Gastrocnemius medialis (tissue), 4 donors: Measurements from ENCODE around the gene GPD1. TPM values are rescaled to one million over a fixed set of nuclear protein-coding genes. Genes with fewer than 3 reads are reported as not detected.
A peak's percentile ranks its signal among the peaks of the same experiment; 100 is the strongest.

ENCODE experiments used
- ATAC-seq, 2 donors: fragments of 150-250 bp; one replicate each; pipeline ENCODE4 v1.9.1; 2016
- DNase-seq, 2 donors: peaks; one replicate each; pipeline ENCODE4 v3.0.0-alpha.2; 2019
- H3K27ac ChIP-seq, 4 donors: fragments of 200-600 bp; sonication (generic); 1 replicate in 1 of 4; 2 replicates in 3 of 4; pipeline ENCODE4 v1.5.1; 2016 to 2018; ENCODE audit warnings: mild to moderate bottlenecking in 2 of 4, moderate library complexity in 1 of 4
- H3K27me3 ChIP-seq, 3 donors: fragments of 200-600 bp; sonication (generic) in 2 of 3; 1 replicate in 1 of 3; 2 replicates in 2 of 3; pipeline versions ENCODE4 v1.5.1 to v1.6.0; 2016 to 2019; ENCODE audit warnings: mild to moderate bottlenecking in 1 of 3, moderate library complexity in 1 of 3
- H3K36me3 ChIP-seq, 2 donors: fragments of 200-600 bp; sonication (generic) in 1 of 2; one replicate each; pipeline ENCODE4 v1.5.1; 2017 to 2018
- H3K4me1 ChIP-seq, 2 donors: fragments of 200-600 bp; sonication (generic) in 1 of 2; one replicate each; pipeline ENCODE4 v1.5.1; 2016 to 2017; ENCODE audit warnings: mild to moderate bottlenecking in 2 of 2
- H3K4me3 ChIP-seq, 4 donors: fragments of 200-600 bp; sonication (generic) in 3 of 4; 1 replicate in 1 of 4; 2 replicates in 3 of 4; pipeline ENCODE4 v1.5.1; 2016 to 2019; ENCODE audit warnings: mild to moderate bottlenecking in 2 of 4
- H3K9me3 ChIP-seq, 3 donors: fragments of 200-600 bp; sonication (generic) in 2 of 3; 1 replicate in 1 of 3; 2 replicates in 2 of 3; pipeline ENCODE4 v1.5.1; 2016 to 2019
- CTCF ChIP-seq, 5 experiments: fragments of 450-650 bp in 3 of 5; fragments of 200-600 bp in 2 of 5; sonication (generic) in 2 of 5; IDR thresholded peaks in 4 of 5; conservative IDR thresholded peaks in 1 of 5; 1 replicate in 4 of 5; 2 replicates in 1 of 5; pipeline ENCODE4 v1.5.1; 2016 to 2019; ENCODE audit warnings: antibody characterized with exemption in 5 of 5, mild to moderate bottlenecking in 3 of 5, moderate library complexity in 3 of 5
- POLR2A ChIP-seq, 2 donors: fragments of 450-650 bp; IDR thresholded peaks; one replicate each; pipeline ENCODE4 v1.6.1; 2017; ENCODE audit warnings: antibody characterized with exemption in 2 of 2, mild to moderate bottlenecking in 2 of 2, moderate library complexity in 2 of 2
- in situ Hi-C, 4 donors: fragments of 200-750 bp; cut with MboI; loops; one replicate each; pipeline versions ENCODE4 v1.15.0 to v1.8.0; 2017; ENCODE audit warnings: low sequenced_read_pairs in 4 of 4
- intact Hi-C: fragments of 100-400 bp; cut with DNase I; formaldehyde crosslinking; loops from one replicate; pipeline ENCODE4 v1.15.1; 2023; ENCODE audit warnings: low total_unique reads
- total RNA-seq, 4 donors: library from RNA; depleted of rRNA; stranded (reverse); fragments of >200 nt; gene quantifications; one replicate each; pipeline versions ENCODE4 v1.1.0 to v1.2.3, GENCODE V29; 2016

The GPD1 gene
- total RNA-seq, 4 donors from 2014 or later: 68.2 to 763 (median 288) TPM

DNA sequence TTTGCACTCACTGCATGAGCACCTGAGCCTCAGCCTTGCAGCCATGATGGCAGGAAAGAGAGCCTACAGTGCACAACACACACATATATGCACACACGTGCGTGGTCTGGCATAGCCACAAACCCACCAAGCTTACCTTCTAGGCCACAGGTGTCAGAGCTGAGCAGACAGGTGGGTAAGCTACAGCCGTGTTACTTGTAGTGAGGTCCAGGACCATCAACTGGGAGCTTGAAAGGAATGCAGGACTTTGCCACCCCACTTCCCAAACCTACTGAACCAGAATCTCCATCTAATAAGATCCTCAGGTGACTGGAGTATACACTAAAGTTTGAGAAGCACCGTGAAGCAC is 43.7 kb upstream of the GPD1 start:
- H3K27ac ChIP-seq: no peak overlapping the region
- H3K36me3 ChIP-seq: no peaks in the 10 kb centered on the region
- H3K27me3 ChIP-seq: peaks cover 0 to 9% (median 0%) of the 10 kb centered on the region in 3 donors
- intact Hi-C loops: no loop called here
- DNase-seq (no peak), ATAC-seq (no peak)
- no peak for TF ChIP-seq CTCF (IDR thresholded peaks at IDR 0.05 in 4 of 5, conservative IDR thresholded peaks at IDR 0.05 in 1 of 5)
- no peak for TF ChIP-seq POLR2A (IDR thresholded peaks at IDR 0.05)
- in situ Hi-C loops: no loop called here
- H3K4me1 ChIP-seq: peaks cover 14 to 15% of the 10 kb centered on the region in 2 donors
- H3K4me3 ChIP-seq: no peak overlapping the region
- no peaks in the 10 kb centered on the region for H3K9me3 ChIP-seq

DNA sequence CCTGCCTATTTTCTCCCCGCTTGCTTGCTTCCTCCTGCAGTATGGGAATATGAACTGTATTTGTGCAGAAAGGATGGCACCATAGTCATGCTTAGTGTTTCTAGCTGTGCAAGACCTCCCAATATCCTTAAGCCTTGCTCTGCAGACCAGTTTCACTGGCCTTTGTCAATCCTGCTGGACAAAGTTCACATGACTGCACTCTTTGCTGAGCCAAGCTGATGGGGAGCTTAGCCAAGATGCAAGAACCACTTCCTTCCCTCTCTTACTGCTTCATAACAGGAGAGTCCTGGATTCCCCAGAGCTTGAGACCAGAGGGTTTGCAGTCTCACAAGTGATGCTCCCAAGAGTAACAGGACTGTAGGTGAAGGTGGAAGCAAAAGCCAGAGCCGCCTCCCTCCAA is 42.6 kb upstream of the GPD1 start:
- peaks cover 8 to 10% of the 10 kb centered on the region in 2 donors for H3K4me1 ChIP-seq
- no peak for ATAC-seq
- intact Hi-C loops: no loop called here
- no peak overlapping the region for H3K27ac ChIP-seq
- H3K27me3 ChIP-seq: peaks cover 0 to 8% (median 0%) of the 10 kb centered on the region in 3 donors
- DNase-seq: peak in 1 of 2 donors; percentile 11
- TF ChIP-seq CTCF (IDR thresholded peaks at IDR 0.05 in 4 of 5, conservative IDR thresholded peaks at IDR 0.05 in 1 of 5): no peak
- no peak for TF ChIP-seq POLR2A (IDR thresholded peaks at IDR 0.05)
- in situ Hi-C loops: no loop called here
- H3K36me3 ChIP-seq: no peaks in the 10 kb centered on the region
- no peak overlapping the region for H3K4me3 ChIP-seq
- H3K9me3 ChIP-seq: no peaks in the 10 kb centered on the region

DNA sequence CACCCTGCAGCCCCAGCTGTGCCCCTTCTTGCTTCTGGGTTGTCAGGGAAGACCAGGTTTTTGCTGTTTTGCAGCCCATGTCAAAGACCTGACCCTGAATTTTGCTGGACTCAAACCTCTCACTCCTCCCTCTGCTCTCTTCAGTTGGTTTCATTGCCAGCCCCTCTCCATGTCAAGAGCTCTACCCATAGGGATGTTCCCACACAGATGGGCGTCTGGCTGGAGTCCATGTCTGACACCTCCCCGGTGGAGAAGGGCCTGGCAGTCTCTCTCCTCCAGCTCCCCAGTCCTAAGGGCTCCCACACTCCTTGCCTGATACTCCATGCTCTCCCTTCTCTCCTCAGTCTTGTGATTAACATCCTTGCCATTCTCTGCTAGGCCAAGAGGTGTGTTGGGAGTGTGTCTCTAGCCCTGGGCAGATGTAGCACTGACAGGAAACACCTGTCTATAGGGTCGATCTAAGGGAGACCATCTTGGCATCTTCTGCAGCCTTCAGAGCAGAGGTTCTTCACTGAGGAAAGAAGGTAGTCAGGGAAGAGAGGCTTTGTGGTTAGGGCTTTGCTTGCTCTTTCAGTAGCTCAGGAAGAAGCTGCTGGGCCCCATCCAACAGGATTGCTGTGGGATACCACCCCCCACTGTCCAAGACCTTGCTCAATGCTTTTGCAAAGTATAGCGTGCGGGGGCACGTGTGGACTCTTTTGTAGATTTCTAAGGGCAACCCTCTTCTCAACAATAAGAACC is 41.7 kb upstream of the GPD1 start:
- H3K9me3 ChIP-seq: no peaks in the 10 kb centered on the region
- no peak overlapping the region for H3K27ac ChIP-seq
- H3K36me3 ChIP-seq: no peaks in the 10 kb centered on the region
- peaks cover 0 to under 1% of the 10 kb centered on the region in 2 donors for H3K4me1 ChIP-seq
- intact Hi-C loops: no loop called here
- TF ChIP-seq CTCF (IDR thresholded peaks at IDR 0.05 in 4 of 5, conservative IDR thresholded peaks at IDR 0.05 in 1 of 5) (no peak), POLR2A (IDR thresholded peaks at IDR 0.05) (no peak)
- DNase-seq (no peak), ATAC-seq (no peak)
- no peak overlapping the region for H3K4me3 ChIP-seq
- in situ Hi-C loops: no loop called here
- H3K27me3 ChIP-seq: no peaks in the 10 kb centered on the region

DNA sequence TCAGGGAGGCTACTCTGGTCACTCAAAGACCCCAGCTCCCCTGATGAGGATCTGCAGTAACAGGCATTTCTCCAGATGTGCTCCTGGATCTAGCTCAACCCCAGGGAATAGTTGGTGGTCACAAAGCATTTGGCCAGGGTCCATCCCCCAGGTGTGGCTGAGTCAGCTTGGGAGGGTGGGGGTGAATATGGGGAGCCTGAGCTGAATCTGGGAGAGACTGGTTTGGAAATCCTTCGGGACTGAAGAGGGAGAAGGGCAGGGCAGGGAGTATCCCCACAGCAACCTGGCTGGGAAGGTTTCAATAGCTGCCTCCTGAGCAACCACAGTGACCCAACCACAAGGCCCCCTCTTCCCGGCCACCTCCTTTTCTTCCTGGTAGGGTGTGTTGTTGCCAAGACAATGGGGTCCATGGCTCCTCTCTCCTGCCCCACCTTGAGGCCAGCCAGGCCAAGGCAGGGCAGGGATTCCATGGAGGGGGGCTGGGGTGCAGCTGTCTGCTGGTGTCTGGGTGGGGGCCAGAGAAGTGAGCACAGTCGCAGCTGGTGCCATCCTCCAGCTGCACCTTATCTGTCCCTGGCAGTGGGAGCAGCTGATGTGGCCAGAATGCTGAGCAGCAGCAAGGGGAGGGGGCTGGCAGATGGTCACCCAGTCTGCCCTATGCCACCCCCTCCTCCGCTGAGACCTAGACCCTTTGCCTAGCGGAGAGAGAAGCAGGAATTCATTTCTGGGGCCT is 40.9 kb upstream of the GPD1 start:
- ATAC-seq: no peak
- in situ Hi-C loops: no loop called here
- Histone ChIP-seq H3K4me1 (no peaks in the 10 kb centered on the region), H3K36me3 (no peaks in the 10 kb centered on the region), H3K9me3 (no peaks in the 10 kb centered on the region), H3K27me3 (no peaks in the 10 kb centered on the region), H3K4me3 (no peak overlapping the region), H3K27ac (no peak overlapping the region)
- intact Hi-C loops: no loop called here
- DNase-seq: no peak
- TF ChIP-seq POLR2A (IDR thresholded peaks at IDR 0.05): no peak
- no peak for TF ChIP-seq CTCF (IDR thresholded peaks at IDR 0.05 in 4 of 5, conservative IDR thresholded peaks at IDR 0.05 in 1 of 5)
